ENCODE measurements around the gene H2AZ2. TPM values are rescaled to one million over a fixed set of nuclear protein-coding genes. Genes with fewer than 3 reads are reported as not detected.
"Not testable (repeated sequence)": the region's sequence is repeated elsewhere in the genome, so short reads cannot be mapped to it uniquely, and the experiment has no call there.

H2AZ2 gene
- total RNA-seq, 1 donor = 121 TPM

- Histone ChIP-seq H3K4me1 (ENCODE audit: insufficient read depth, low read length) (peaks cover 32% of the 10 kb centered on the region), H3K4me3 (ENCODE audit: low read length) (no peak overlapping the region), H3K27me3 (ENCODE audit: insufficient read depth, low read length) (no peaks in the 10 kb centered on the region), H3K9me3 (ENCODE audit: low read depth, low read length) (no peaks in the 10 kb centered on the region)
Observed at GRCh38 chr7:44849885-44850544, 2.1 kb upstream of the H2AZ2 start.

- Histone ChIP-seq H3K4me3 (ENCODE audit: low read length) (no peak overlapping the region), H3K9me3 (ENCODE audit: low read depth, low read length) (no peaks in the 10 kb centered on the region), H3K4me1 (ENCODE audit: insufficient read depth, low read length) (peaks cover 34% of the 10 kb centered on the region), H3K27me3 (ENCODE audit: insufficient read depth, low read length) (no peaks in the 10 kb centered on the region)
Observed at GRCh38 chr7:44849259-44849884, 1.5 kb upstream of the H2AZ2 start.

GRCh38 chr7:44847509-44847919, 373 bp downstream of the H2AZ2 start:
- H3K9me3 ChIP-seq (ENCODE audit: low read depth, low read length) = no peaks in the 10 kb centered on the region
- H3K4me3 ChIP-seq (ENCODE audit: low read length) = peak overlapping the region; percentile 75
- peaks cover 36% of the 10 kb centered on the region for H3K4me1 ChIP-seq (ENCODE audit: insufficient read depth, low read length)
- H3K27me3 ChIP-seq (ENCODE audit: insufficient read depth, low read length) = no peaks in the 10 kb centered on the region

GRCh38 chr7:44846816-44847508, 925 bp downstream of the H2AZ2 start:
- H3K4me1 ChIP-seq (ENCODE audit: insufficient read depth, low read length) = peaks cover 38% of the 10 kb centered on the region
- no peaks in the 10 kb centered on the region for H3K9me3 ChIP-seq (ENCODE audit: low read depth, low read length)
- peak overlapping the region; percentile 75 for H3K4me3 ChIP-seq (ENCODE audit: low read length)
- no peaks in the 10 kb centered on the region for H3K27me3 ChIP-seq (ENCODE audit: insufficient read depth, low read length)

GRCh38 chr7:44846390-44846789, 1.5 kb downstream of the H2AZ2 start:
- Histone ChIP-seq H3K4me3 (ENCODE audit: low read length) (peak overlapping the region; percentile 75), H3K4me1 (ENCODE audit: insufficient read depth, low read length) (peaks cover 44% of the 10 kb centered on the region)
- not testable (repeated sequence) for H3K9me3 ChIP-seq (ENCODE audit: low read depth, low read length); H3K27me3 ChIP-seq (ENCODE audit: insufficient read depth, low read length)

GRCh38 chr7:44845451-44845850, 2.4 kb downstream of the H2AZ2 start:
- Histone ChIP-seq H3K9me3 (ENCODE audit: low read depth, low read length) (no peaks in the 10 kb centered on the region), H3K4me3 (ENCODE audit: low read length) (no peak overlapping the region), H3K4me1 (ENCODE audit: insufficient read depth, low read length) (peaks cover 51% of the 10 kb centered on the region), H3K27me3 (ENCODE audit: insufficient read depth, low read length) (no peaks in the 10 kb centered on the region)

- H3K4me1 ChIP-seq (ENCODE audit: insufficient read depth, low read length) = peaks cover 34% of the 10 kb centered on the region
- H3K4me3 ChIP-seq (ENCODE audit: low read length); H3K27me3 ChIP-seq (ENCODE audit: insufficient read depth, low read length); H3K9me3 ChIP-seq (ENCODE audit: low read depth, low read length): not testable (repeated sequence)
Observed at GRCh38 chr7:44843440-44843839, 4.4 kb downstream of the H2AZ2 start.

GRCh38 chr7:44842675-44843074, 5.2 kb downstream of the H2AZ2 start:
- peaks cover 33% of the 10 kb centered on the region for H3K4me1 ChIP-seq (ENCODE audit: insufficient read depth, low read length)
- not testable (repeated sequence) for H3K27me3 ChIP-seq (ENCODE audit: insufficient read depth, low read length); H3K9me3 ChIP-seq (ENCODE audit: low read depth, low read length); H3K4me3 ChIP-seq (ENCODE audit: low read length)

- Histone ChIP-seq H3K9me3 (ENCODE audit: low read depth, low read length) (no peaks in the 10 kb centered on the region), H3K4me3 (ENCODE audit: low read length) (no peak overlapping the region), H3K27me3 (ENCODE audit: insufficient read depth, low read length) (no peaks in the 10 kb centered on the region), H3K4me1 (ENCODE audit: insufficient read depth, low read length) (peaks cover 14% of the 10 kb centered on the region)
Observed at GRCh38 chr7:44838751-44839150, 9.1 kb downstream of the H2AZ2 start.

GRCh38 chr7:44827567-44827966, 20.3 kb downstream of the H2AZ2 start:
- Histone ChIP-seq H3K4me3 (ENCODE audit: low read length) (no peak overlapping the region), H3K4me1 (ENCODE audit: insufficient read depth, low read length) (peaks cover 14% of the 10 kb centered on the region), H3K27me3 (ENCODE audit: insufficient read depth, low read length) (no peaks in the 10 kb centered on the region), H3K9me3 (ENCODE audit: low read depth, low read length) (no peaks in the 10 kb centered on the region)

GRCh38 chr7:44824894-44825526, 22.9 kb downstream of the H2AZ2 start:
- peaks cover 14% of the 10 kb centered on the region for H3K4me1 ChIP-seq (ENCODE audit: insufficient read depth, low read length)
- no peaks in the 10 kb centered on the region for H3K27me3 ChIP-seq (ENCODE audit: insufficient read depth, low read length)
- H3K4me3 ChIP-seq (ENCODE audit: low read length) = no peak overlapping the region

GRCh38 chr7:44823255-44823781, 24.6 kb downstream of the H2AZ2 start:
- no peaks in the 10 kb centered on the region for H3K9me3 ChIP-seq (ENCODE audit: low read depth, low read length)
- H3K27me3 ChIP-seq (ENCODE audit: insufficient read depth, low read length) = no peaks in the 10 kb centered on the region
- no peak overlapping the region for H3K4me3 ChIP-seq (ENCODE audit: low read length)
- H3K4me1 ChIP-seq (ENCODE audit: insufficient read depth, low read length) = peaks cover 14% of the 10 kb centered on the region

More at GRCh38 chr7:44824894-44825526, 22.9 kb downstream of the H2AZ2 start:
- no peaks in the 10 kb centered on the region for H3K9me3 ChIP-seq (ENCODE audit: low read depth, low read length)

GRCh38 chr7:44819292-44819691, 28.6 kb downstream of the H2AZ2 start:
- no peak overlapping the region for H3K4me3 ChIP-seq (ENCODE audit: low read length)
- H3K4me1 ChIP-seq (ENCODE audit: insufficient read depth, low read length) = peaks cover 6% of the 10 kb centered on the region
- H3K9me3 ChIP-seq (ENCODE audit: low read depth, low read length) = no peaks in the 10 kb centered on the region
- H3K27me3 ChIP-seq (ENCODE audit: insufficient read depth, low read length) = no peaks in the 10 kb centered on the region

- Histone ChIP-seq H3K9me3 (ENCODE audit: low read depth, low read length) (no peaks in the 10 kb centered on the region), H3K27me3 (ENCODE audit: insufficient read depth, low read length) (no peaks in the 10 kb centered on the region), H3K4me1 (ENCODE audit: insufficient read depth, low read length) (no peaks in the 10 kb centered on the region), H3K4me3 (ENCODE audit: low read length) (no peak overlapping the region)
Observed at GRCh38 chr7:44814919-44815318, 33.0 kb downstream of the H2AZ2 start.

GRCh38 chr7:44811571-44811970, 36.3 kb downstream of the H2AZ2 start:
- Histone ChIP-seq H3K4me1 (ENCODE audit: insufficient read depth, low read length) (no peaks in the 10 kb centered on the region), H3K27me3 (ENCODE audit: insufficient read depth, low read length) (no peaks in the 10 kb centered on the region), H3K9me3 (ENCODE audit: low read depth, low read length) (no peaks in the 10 kb centered on the region), H3K4me3 (ENCODE audit: low read length) (no peak overlapping the region)

Data from mononuclear cell (primary cell).